Large intestine (tissue), 3 donors: Measurements from ENCODE around the gene BCL11B. TPM values are rescaled to one million over a fixed set of nuclear protein-coding genes. Genes with fewer than 3 reads are reported as not detected.
"Not testable (repeated sequence)": the region's sequence is repeated elsewhere in the genome, so short reads cannot be mapped to it uniquely, and the experiment has no call there.

ENCODE experiments used
- DNase-seq, 2 donors: peaks; one replicate each; pipeline versions ENCODE4 v3.0.0 to v3.0.0-alpha.2; 2013
- H3K27ac ChIP-seq: one replicate; pipeline ENCODE4 v1.5.1; 2013; ENCODE audit warnings: low read length
- H3K27me3 ChIP-seq: 2 replicates; pipeline ENCODE4 v1.6.1; 2013; ENCODE audit warnings: low read length; ENCODE audit not compliant: control insufficient read depth, insufficient read depth
- H3K36me3 ChIP-seq: 2 replicates; pipeline ENCODE4 v1.6.1; 2013; ENCODE audit warnings: low read length; ENCODE audit not compliant: control insufficient read depth, insufficient read depth
- H3K4me1 ChIP-seq: one replicate; pipeline ENCODE4 v1.6.1; 2013; ENCODE audit warnings: low read length; ENCODE audit not compliant: control insufficient read depth, insufficient read depth
- H3K4me3 ChIP-seq: one replicate; pipeline ENCODE4 v1.5.1; 2013; ENCODE audit warnings: low read length
- H3K9me3 ChIP-seq: one replicate; pipeline ENCODE4 v1.6.1; 2013; ENCODE audit warnings: mild to moderate bottlenecking, low read depth, low read length, moderate library complexity; ENCODE audit not compliant: control insufficient read depth
- WGBS: methylation state at CpG from one replicate; pipeline ENCODE4 v1.1.5; 2013; ENCODE audit warnings: low lambda C conversion rate; ENCODE audit not compliant: insufficient coverage; 5-methylcytosine and 5-hydroxymethylcytosine counted together
- polyA plus RNA-seq: library from polyadenylated mRNA; unstranded; fragments of 120-200 nt; gene quantifications from one replicate; pipeline ENCODE4 v1.2.1, GENCODE V29; 2013

The BCL11B gene
- polyA plus RNA-seq, 1 donor, result 4.0 TPM

DNA sequence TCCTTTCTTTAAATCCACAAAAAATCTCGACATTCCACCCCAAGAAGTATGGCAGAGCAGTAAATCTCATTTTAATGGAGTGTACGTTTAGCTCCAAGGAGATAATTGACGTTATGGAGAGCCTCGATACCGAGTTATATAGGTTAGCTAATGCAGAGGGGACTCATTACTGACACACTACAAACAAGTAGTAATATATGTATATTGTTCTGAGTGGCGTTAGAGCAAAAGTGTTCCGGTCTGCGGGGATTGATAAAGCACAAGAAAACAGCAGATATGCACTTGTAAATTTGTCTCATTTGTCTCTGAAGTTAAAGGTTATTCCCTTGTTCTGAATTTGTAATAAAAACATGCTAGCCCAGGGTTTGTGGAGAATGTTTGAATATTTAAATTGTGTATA is 84.1 kb downstream of the BCL11B start:
- DNase-seq, result no peak
- H3K27ac ChIP-seq, result no peak overlapping the region
- H3K9me3 ChIP-seq, result no peaks in the 10 kb centered on the region
- no peaks in the 10 kb centered on the region for H3K4me1 ChIP-seq
- WGBS, result no CpG with 5 or more reads among the region's 8 CpGs
- H3K36me3 ChIP-seq, result no peaks in the 10 kb centered on the region
- H3K4me3 ChIP-seq, result no peak overlapping the region
- no peaks in the 10 kb centered on the region for H3K27me3 ChIP-seq

GRCh38 chr14:99186956-99187690 is 84.9 kb downstream of the BCL11B start:
- Histone ChIP-seq H3K9me3 (no peaks in the 10 kb centered on the region), H3K36me3 (no peaks in the 10 kb centered on the region), H3K27ac (no peak overlapping the region), H3K4me1 (no peaks in the 10 kb centered on the region), H3K4me3 (no peak overlapping the region), H3K27me3 (no peaks in the 10 kb centered on the region)
- DNase-seq, result no peak
- WGBS, result no CpG with 5 or more reads among the region's 16 CpGs

DNA sequence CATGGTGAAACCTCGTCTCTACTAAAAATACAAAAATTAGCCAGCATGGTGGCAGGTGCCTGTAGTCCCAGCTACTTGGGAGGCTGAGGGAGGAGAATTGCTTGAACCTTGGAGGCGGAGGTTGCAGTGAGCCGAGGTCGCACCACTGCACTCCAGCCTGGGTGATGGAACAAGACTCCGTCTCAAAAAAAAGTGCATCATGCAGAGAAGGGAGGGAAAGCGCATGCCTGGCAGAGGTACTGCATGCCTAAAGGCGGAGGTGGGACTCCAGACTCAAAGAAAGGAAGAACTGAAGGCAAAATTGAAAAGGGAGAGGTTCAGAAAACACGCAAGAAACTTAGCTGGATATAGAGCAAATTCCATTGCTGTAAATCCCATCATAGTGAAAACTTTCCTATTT is 85.7 kb downstream of the BCL11B start:
- H3K27ac ChIP-seq, DNase-seq, H3K9me3 ChIP-seq, H3K4me3 ChIP-seq, H3K36me3 ChIP-seq, H3K4me1 ChIP-seq, H3K27me3 ChIP-seq: not testable (repeated sequence)
- WGBS, result 95% methylated on average over 3 of the region's 8 CpGs

DNA sequence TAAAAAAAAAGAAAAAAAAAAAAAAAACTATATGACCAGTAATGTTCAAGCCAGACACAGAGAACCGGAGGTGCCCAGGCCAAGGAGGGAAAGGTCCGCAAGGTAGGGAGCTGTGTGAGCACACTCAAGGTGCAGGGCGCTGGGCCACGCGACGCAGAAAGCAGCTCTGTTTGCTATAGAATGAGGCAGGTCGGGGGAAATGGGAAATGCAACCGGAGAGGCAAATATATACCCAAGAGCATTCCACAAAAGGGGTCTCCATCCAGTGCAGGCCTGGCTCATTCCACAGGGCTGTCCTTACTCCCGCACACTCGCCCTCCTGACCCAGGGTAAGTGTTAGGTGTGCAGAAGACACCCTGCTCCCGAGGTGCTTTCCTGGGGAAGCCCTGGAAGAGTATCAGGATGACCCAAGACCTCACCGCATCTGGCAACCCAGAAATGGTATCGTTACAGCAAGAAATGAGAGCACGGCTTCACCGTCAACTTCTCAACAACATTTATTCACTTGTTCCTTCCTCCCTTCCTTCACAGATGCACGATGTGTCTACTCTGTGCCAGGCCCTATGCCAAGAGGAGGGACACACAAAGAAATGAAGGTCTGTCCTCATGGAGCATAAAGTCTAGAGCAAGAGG is 86.4 kb downstream of the BCL11B start:
- WGBS, result no CpG with 5 or more reads among the region's 16 CpGs
- H3K27ac ChIP-seq, result no peak overlapping the region

GRCh38 chr14:99183716-99184115 is 88.3 kb downstream of the BCL11B start:
- Histone ChIP-seq H3K4me3 (no peak overlapping the region), H3K4me1 (no peaks in the 10 kb centered on the region), H3K9me3 (no peaks in the 10 kb centered on the region), H3K27ac (no peak overlapping the region), H3K36me3 (no peaks in the 10 kb centered on the region), H3K27me3 (no peaks in the 10 kb centered on the region)
- DNase-seq, result no peak
- WGBS, result no CpG with 5 or more reads among the region's 8 CpGs

More for the DNA sequence above, 86.4 kb downstream of the BCL11B start:
- Histone ChIP-seq H3K36me3 (no peaks in the 10 kb centered on the region), H3K9me3 (no peaks in the 10 kb centered on the region), H3K4me3 (no peak overlapping the region), H3K27me3 (no peaks in the 10 kb centered on the region), H3K4me1 (no peaks in the 10 kb centered on the region)
- no peak for DNase-seq

- Histone ChIP-seq H3K9me3 (no peaks in the 10 kb centered on the region), H3K27me3 (no peaks in the 10 kb centered on the region), H3K4me1 (no peaks in the 10 kb centered on the region), H3K27ac (no peak overlapping the region), H3K36me3 (no peaks in the 10 kb centered on the region), H3K4me3 (no peak overlapping the region)
- no peak for DNase-seq
- 100% methylated on average over 1 of the region's 12 CpGs for WGBS
Observed at GRCh38 chr14:99183311-99183710, 88.7 kb downstream of the BCL11B start.

DNA sequence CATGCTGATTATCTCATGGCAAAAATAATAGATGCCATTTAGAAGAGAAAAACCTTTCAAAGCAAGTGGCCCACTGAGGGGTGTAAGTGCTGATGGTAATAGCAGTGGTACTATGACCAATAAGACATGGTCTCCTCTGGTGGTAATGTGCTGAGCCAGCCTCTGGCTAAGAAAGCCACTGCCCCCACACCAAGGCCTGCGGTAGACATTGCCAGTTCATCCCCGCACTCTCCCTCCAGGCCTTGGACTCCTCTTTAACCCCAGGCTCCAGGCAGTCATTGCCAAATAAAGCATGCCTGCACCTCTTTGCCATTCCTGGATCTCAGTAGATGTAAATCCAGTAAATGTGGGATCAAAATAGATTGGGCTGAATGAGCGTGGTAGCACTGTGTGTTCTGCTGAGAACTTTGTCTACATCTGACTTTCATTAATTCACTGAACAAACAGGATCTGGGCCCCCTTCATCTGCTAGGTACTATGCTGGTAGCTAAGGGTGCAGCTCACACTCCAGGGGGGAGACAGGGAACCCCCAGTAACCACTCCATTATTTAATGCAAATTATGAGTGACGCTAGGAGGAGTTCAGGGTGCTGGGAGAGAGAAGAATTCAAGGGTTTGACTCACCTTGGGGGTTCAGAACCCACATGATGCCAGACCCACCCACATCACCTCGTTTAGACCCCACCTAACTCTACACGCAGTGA is 89.3 kb downstream of the BCL11B start:
- no peaks in the 10 kb centered on the region for H3K27me3 ChIP-seq
- no peaks in the 10 kb centered on the region for H3K36me3 ChIP-seq
- no peak overlapping the region for H3K27ac ChIP-seq
- no peaks in the 10 kb centered on the region for H3K9me3 ChIP-seq
- no CpG with 5 or more reads among the region's 6 CpGs for WGBS
- H3K4me3 ChIP-seq, result no peak overlapping the region
- H3K4me1 ChIP-seq, result no peaks in the 10 kb centered on the region
- DNase-seq, result no peak

DNA sequence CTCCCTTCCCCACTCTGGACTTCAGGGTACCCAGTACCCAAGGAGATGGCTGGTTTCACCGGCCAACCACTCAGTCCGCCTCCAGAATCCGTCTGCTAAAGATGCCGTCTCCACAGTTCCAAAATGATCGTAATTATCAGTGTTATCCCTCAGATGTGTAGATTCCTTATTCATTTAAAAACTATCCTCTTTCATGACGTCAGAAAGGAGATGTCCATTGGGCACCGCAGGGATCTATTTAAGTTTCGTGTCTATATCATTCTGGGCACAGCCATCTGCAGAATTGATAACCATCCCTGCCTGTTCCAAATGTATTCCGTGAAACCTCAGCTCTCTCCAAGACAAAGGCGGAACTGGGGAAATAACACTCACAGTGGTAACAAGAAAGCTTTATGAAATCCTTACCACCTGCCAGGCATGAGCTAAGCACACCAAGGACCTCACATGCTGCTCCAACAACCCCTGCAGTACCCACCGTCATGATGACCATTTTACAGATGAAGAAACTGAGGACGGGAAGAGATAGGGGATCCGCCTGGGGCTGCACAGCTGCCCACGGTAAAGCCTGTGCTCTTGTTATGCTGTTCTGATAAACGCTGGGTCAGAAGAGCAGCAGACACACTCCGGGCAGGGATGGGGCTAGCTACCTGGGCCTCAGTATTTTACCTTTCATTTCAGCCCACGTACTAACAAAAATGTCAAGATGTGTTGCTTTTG is 90.0 kb downstream of the BCL11B start:
- WGBS, result 88% methylated on average over 6 of the region's 17 CpGs
- no peak overlapping the region for H3K4me3 ChIP-seq
- H3K9me3 ChIP-seq, result no peaks in the 10 kb centered on the region
- H3K27ac ChIP-seq, result no peak overlapping the region
- H3K27me3 ChIP-seq, result no peaks in the 10 kb centered on the region
- no peak for DNase-seq
- no peaks in the 10 kb centered on the region for H3K4me1 ChIP-seq
- no peaks in the 10 kb centered on the region for H3K36me3 ChIP-seq

DNA sequence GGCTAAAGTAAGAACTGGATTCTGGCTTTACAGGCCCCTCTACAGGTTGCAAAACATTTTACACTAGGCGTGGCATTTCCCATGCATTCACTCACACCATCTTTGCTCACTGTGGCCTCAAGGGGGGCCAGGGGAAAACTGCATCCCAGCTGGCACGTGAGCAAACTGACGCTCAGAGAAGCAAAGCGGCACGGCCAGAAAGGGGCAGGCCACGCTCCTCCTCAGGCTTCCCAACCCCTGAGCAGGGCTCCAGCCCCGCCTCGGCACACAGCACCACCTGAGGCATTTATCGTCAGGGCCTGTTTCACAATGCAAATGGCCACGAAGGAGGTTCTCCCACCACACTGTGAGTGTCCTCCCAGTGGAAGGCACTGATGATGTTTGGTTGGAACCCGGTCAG is 90.8 kb downstream of the BCL11B start:
- whole genome bisulfite sequencing, result no CpG with 5 or more reads among the region's 11 CpGs
- Histone ChIP-seq H3K36me3 (no peaks in the 10 kb centered on the region), H3K27me3 (no peaks in the 10 kb centered on the region), H3K9me3 (peaks cover under 1% of the 10 kb centered on the region), H3K27ac (no peak overlapping the region), H3K4me1 (no peaks in the 10 kb centered on the region), H3K4me3 (no peak overlapping the region)
- no peak for DNase-seq

DNA sequence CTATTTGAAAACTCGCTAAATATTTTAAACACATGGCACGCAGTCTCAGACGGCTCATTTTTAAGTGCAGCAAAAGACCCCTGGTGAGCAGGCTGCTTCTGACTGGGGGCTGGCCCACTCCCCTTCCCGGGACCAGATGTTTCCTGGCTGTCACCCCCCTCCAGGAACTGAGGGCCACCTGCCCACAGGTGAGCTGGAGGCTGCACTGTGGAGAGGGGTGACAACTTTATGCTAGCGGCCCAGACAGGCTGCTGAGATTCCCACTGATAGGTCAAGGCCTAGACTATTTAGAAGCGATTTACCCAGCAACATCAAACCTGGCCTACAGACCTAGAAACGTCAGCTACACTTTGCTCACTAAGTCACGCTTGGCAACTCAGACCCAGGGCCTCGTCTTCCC is 92.1 kb downstream of the BCL11B start:
- no peak overlapping the region for H3K4me3 ChIP-seq
- no peaks in the 10 kb centered on the region for H3K36me3 ChIP-seq
- H3K9me3 ChIP-seq, result peaks cover 9% of the 10 kb centered on the region
- no peak for DNase-seq
- H3K27me3 ChIP-seq, result no peaks in the 10 kb centered on the region
- no peak overlapping the region for H3K27ac ChIP-seq
- H3K4me1 ChIP-seq, result no peaks in the 10 kb centered on the region
- WGBS, result no CpG with 5 or more reads among the region's 9 CpGs
